Transverse colon (tissue), 3 donors: ENCODE data around the gene SUFU.

ENCODE experiments used
- POLR2A ChIP-seq: fragments of 450-650 bp; IDR thresholded peaks from one replicate; pipeline ENCODE4 v1.6.1; 2016; ENCODE audit warnings: antibody characterized with exemption, mild to moderate bottlenecking, moderate library complexity
- TF ChIP-seq, protein P1 (sequence below), 5 experiments: fragments of 200-600 bp in 3 of 5; fragments of 450-650 bp in 2 of 5; sonication (generic) in 3 of 5; IDR thresholded peaks; 1 replicate in 2 of 5; 2 replicates in 3 of 5; pipeline ENCODE4 v1.5.1; 2016 to 2017; ENCODE audit warnings: antibody characterized with exemption in 5 of 5, inconsistent platforms in 3 of 5, mild to moderate bottlenecking in 2 of 5, moderate library complexity in 1 of 5

DNA sequence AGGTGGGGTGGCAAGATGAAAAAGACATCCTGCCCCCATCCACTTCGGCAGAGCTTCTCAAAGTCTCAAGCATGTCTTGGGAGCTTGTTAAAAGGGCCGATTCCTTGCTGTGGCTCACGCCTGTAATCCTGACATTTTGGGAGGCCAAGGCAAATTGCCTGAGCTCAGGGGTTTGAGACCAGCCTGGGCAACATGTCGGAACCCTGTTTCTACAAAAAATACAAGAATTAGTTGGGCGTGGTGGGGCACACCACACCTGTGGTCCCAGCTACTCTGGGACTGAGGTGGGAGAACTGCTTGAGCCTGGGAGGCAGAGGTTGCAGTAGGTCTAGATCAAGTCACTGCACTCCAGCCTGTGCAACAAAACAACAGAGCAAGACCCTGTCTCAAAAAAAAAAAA lies 155.0 kb downstream of the SUFU start:
- TF ChIP-seq, protein P1, sequence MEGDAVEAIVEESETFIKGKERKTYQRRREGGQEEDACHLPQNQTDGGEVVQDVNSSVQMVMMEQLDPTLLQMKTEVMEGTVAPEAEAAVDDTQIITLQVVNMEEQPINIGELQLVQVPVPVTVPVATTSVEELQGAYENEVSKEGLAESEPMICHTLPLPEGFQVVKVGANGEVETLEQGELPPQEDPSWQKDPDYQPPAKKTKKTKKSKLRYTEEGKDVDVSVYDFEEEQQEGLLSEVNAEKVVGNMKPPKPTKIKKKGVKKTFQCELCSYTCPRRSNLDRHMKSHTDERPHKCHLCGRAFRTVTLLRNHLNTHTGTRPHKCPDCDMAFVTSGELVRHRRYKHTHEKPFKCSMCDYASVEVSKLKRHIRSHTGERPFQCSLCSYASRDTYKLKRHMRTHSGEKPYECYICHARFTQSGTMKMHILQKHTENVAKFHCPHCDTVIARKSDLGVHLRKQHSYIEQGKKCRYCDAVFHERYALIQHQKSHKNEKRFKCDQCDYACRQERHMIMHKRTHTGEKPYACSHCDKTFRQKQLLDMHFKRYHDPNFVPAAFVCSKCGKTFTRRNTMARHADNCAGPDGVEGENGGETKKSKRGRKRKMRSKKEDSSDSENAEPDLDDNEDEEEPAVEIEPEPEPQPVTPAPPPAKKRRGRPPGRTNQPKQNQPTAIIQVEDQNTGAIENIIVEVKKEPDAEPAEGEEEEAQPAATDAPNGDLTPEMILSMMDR (IDR thresholded peaks at IDR 0.05) = no peak
- TF ChIP-seq POLR2A = no peak
